Tibial nerve (tissue), 4 donors: ENCODE data around the gene HOXA3. TPM values are rescaled to one million over a fixed set of nuclear protein-coding genes. Genes with fewer than 3 reads are reported as not detected.

Experiments
- DNase-seq, 2 donors: peaks; one replicate each; pipeline ENCODE4 v3.0.0-alpha.2; 2019; ENCODE audit warnings: low spot score in 2 of 2
- H3K27ac ChIP-seq, 4 donors: fragments of 200-600 bp; sonication (generic) in 3 of 4; one replicate each; pipeline ENCODE4 v1.5.1; 2017 to 2019; ENCODE audit warnings: mild to moderate bottlenecking in 1 of 4
- H3K27me3 ChIP-seq, 2 donors: fragments of 200-600 bp; sonication (generic) in 1 of 2; one replicate each; pipeline versions ENCODE4 v1.5.1 to v1.6.0; 2017 to 2019
- H3K36me3 ChIP-seq, 3 donors: fragments of 200-600 bp; sonication (generic); one replicate each; pipeline ENCODE4 v1.5.1; 2018 to 2019
- H3K4me1 ChIP-seq, 4 donors: fragments of 200-600 bp; sonication (generic) in 3 of 4; one replicate each; pipeline ENCODE4 v1.5.1; 2017 to 2019
- H3K4me3 ChIP-seq, 4 donors: fragments of 200-600 bp; sonication (generic) in 3 of 4; one replicate each; pipeline ENCODE4 v1.5.1; 2017 to 2019; ENCODE audit warnings: mild to moderate bottlenecking in 1 of 4, moderate library complexity in 1 of 4
- H3K9me3 ChIP-seq, 4 donors: fragments of 200-600 bp; sonication (generic) in 3 of 4; one replicate each; pipeline ENCODE4 v1.5.1; 2017 to 2019
- CTCF ChIP-seq, 5 experiments: fragments of 200-600 bp in 3 of 5; fragments of 450-650 bp in 2 of 5; sonication (generic) in 3 of 5; IDR thresholded peaks; one replicate each; pipeline ENCODE4 v1.5.1; 2016 to 2019; ENCODE audit warnings: antibody characterized with exemption in 5 of 5, mild to moderate bottlenecking in 3 of 5, moderate library complexity in 2 of 5
- EP300 ChIP-seq, 2 donors: sonication (generic); formaldehyde crosslinking; IDR thresholded peaks; one replicate each; pipeline ENCODE4 v1.6.1; 2017; ENCODE audit warnings: antibody characterized with exemption in 2 of 2, mild to moderate bottlenecking in 1 of 2
- POLR2A ChIP-seq, 2 donors: fragments of 450-650 bp; IDR thresholded peaks; one replicate each; pipeline ENCODE4 v1.6.1; 2017; ENCODE audit warnings: antibody characterized with exemption in 2 of 2, mild to moderate bottlenecking in 2 of 2, moderate library complexity in 2 of 2
- WGBS, 2 donors: methylation state at CpG; one replicate each; pipeline ENCODE4 v1.1.5; 2018; 5-methylcytosine and 5-hydroxymethylcytosine counted together
- total RNA-seq, 4 donors: library from RNA; depleted of rRNA; stranded (reverse); fragments of >200 nt; gene quantifications; one replicate each; pipeline ENCODE4 v1.1.0, GENCODE V29; 2016

The HOXA3 gene
- total RNA-seq, 4 donors from 2014 or later: 7.0 to 18.8 (median 8.7) TPM

- TF ChIP-seq CTCF (IDR thresholded peaks at IDR 0.05) (peak; percentile 42 to 82 (median 63)), POLR2A (IDR thresholded peaks at IDR 0.05) (peak in 1 of 2 donors; percentile 51), EP300 (IDR thresholded peaks at IDR 0.05) (peak; percentile 51 to 68)
- Histone ChIP-seq H3K27me3 (peaks cover 0 to 96% of the 10 kb centered on the region in 2 donors), H3K36me3 (peaks cover 0 to 33% (median 0%) of the 10 kb centered on the region in 3 donors), H3K4me1 (peaks cover 0 to 60% (median 5%) of the 10 kb centered on the region in 4 donors), H3K9me3 (no peaks in the 10 kb centered on the region), H3K4me3 (peak within 1 kb of the TSS; percentile 28 to 54 (median 44)), H3K27ac (peak within 1 kb of the TSS; percentile 25 to 83 (median 76))
- WGBS, 2 donors: 23 to 43% methylated on average over 40 to 59 of the region's 86 CpGs
- DNase-seq: no peak
Observed at GRCh38 chr7:27143023-27143949, 9.1 kb downstream of the HOXA3 start, which contains the start of gene HOXA5. Gene HOXA5, minus strand, starts transcription at chr7:27143681. Its CDS starts 74 bp downstream, at chr7:27143607.

- no peak for DNase-seq
- H3K4me1 ChIP-seq: peaks cover 0 to 58% (median 2%) of the 10 kb centered on the region in 4 donors
- H3K27ac ChIP-seq: peak overlapping the region; percentile 25 to 83 (median 76)
- TF ChIP-seq CTCF (IDR thresholded peaks at IDR 0.05) (no peak), POLR2A (IDR thresholded peaks at IDR 0.05) (no peak)
- H3K9me3 ChIP-seq: no peaks in the 10 kb centered on the region
- H3K36me3 ChIP-seq: peaks cover 0 to 33% (median 0%) of the 10 kb centered on the region in 3 donors
- H3K27me3 ChIP-seq: peaks cover 0 to 89% of the 10 kb centered on the region in 2 donors
- 26 to 43% methylated on average over 29 of the region's 29 CpGs for WGBS, 2 donors
- peak overlapping the region; percentile 28 to 54 (median 44) for H3K4me3 ChIP-seq
Observed at GRCh38 chr7:27142580-27143022, 9.8 kb downstream of the HOXA3 start.

GRCh38 chr7:27141923-27142579, 10.3 kb downstream of the HOXA3 start:
- peaks cover 0 to 58% (median 4%) of the 10 kb centered on the region in 4 donors for H3K4me1 ChIP-seq
- 43 to 70% methylated on average over 30 of the region's 30 CpGs for WGBS, 2 donors
- TF ChIP-seq POLR2A (IDR thresholded peaks at IDR 0.05): no peak
- no peak for TF ChIP-seq EP300 (IDR thresholded peaks at IDR 0.05)
- no peak for TF ChIP-seq CTCF (IDR thresholded peaks at IDR 0.05)
- H3K27ac ChIP-seq: peak overlapping the region; percentile 25 to 83 (median 76)
- peaks cover 0 to 33% (median 0%) of the 10 kb centered on the region in 3 donors for H3K36me3 ChIP-seq
- no peaks in the 10 kb centered on the region for H3K9me3 ChIP-seq
- H3K27me3 ChIP-seq: peaks cover 0 to 85% of the 10 kb centered on the region in 2 donors
- peak overlapping the region; percentile 28 to 54 (median 44) for H3K4me3 ChIP-seq
- DNase-seq: no peak

GRCh38 chr7:27141137-27141922, 11.1 kb downstream of the HOXA3 start:
- H3K4me3 ChIP-seq: peak overlapping the region in 2 of 4 donors; percentile 28 to 54
- no peak for DNase-seq
- H3K27me3 ChIP-seq: peaks cover 0 to 85% of the 10 kb centered on the region in 2 donors
- 85 to 91% methylated on average over 18 of the region's 18 CpGs for WGBS, 2 donors
- TF ChIP-seq CTCF (IDR thresholded peaks at IDR 0.05): no peak
- no peak for TF ChIP-seq POLR2A (IDR thresholded peaks at IDR 0.05)
- no peak for TF ChIP-seq EP300 (IDR thresholded peaks at IDR 0.05)
- peaks cover 0 to 33% (median 0%) of the 10 kb centered on the region in 3 donors for H3K36me3 ChIP-seq
- H3K27ac ChIP-seq: peak overlapping the region in 3 of 4 donors; percentile 25 to 77 (median 76)
- H3K9me3 ChIP-seq: no peaks in the 10 kb centered on the region
- peaks cover 0 to 60% (median 8%) of the 10 kb centered on the region in 4 donors for H3K4me1 ChIP-seq
